NCI-H2107 (cell line): Measurements from ENCODE around the gene SPTBN5.

ENCODE experiments used
- DNase-seq: peaks from one replicate; lab custom pipeline; 2025; lab: John Stamatoyannopoulos, UW

The SPTBN5 gene

DNA sequence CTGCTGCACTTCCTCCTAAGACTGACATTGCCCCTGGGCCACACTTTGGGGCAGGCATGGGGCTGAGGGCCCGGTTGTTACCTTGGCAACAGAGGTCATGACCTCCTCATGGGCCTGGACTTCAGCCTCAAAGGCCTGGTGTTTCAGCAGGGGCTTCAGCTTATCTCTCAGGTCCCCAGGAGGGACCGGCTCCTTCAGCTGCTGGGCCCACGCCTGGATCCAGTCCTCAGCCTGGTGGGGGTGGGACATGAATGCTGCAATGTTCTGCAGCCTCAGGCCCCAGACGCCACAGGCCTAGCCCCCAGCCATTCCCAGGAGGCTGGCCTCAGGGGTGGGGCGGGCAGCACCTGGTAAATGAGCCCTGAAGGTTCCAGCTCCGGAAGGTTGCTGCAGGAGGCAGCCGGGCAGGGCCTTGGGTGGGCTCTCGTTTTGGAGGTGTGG lies 27.6 kb downstream of the SPTBN5 start:
- DNase-seq = no peak

- no peak for DNase-seq
These were observed 28.3 kb downstream of the SPTBN5 start for GRCh38 chr15:41865490-41866055.

- DNase-seq = no peak
These were observed 31.2 kb downstream of the SPTBN5 start for GRCh38 chr15:41862515-41863116.

GRCh38 chr15:41861736-41862356 lies 32.0 kb downstream of the SPTBN5 start:
- DNase-seq = no peak

- no peak for DNase-seq
These were observed 33.6 kb downstream of the SPTBN5 start for GRCh38 chr15:41860049-41860828.

DNA sequence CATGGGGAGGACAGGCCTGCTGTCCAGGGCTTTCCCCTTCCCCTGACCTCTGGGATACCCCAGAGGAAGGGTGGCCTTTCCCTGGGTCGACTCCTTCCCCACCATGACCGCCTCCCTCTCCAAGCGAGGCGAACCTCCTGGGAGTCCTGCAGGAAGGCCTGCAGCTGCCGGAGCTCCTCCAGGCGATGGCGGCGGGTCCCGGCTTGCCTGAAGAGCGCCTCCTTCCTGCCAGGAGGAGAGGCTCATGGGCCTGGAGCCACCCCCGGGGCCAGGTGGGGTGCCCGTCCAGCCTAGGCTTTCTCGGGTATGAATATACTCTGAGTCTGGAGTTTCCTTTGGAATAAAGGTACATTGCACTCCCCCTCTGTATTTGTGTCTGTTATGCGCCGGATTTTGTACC lies 35.1 kb downstream of the SPTBN5 start:
- DNase-seq = no peak

DNA sequence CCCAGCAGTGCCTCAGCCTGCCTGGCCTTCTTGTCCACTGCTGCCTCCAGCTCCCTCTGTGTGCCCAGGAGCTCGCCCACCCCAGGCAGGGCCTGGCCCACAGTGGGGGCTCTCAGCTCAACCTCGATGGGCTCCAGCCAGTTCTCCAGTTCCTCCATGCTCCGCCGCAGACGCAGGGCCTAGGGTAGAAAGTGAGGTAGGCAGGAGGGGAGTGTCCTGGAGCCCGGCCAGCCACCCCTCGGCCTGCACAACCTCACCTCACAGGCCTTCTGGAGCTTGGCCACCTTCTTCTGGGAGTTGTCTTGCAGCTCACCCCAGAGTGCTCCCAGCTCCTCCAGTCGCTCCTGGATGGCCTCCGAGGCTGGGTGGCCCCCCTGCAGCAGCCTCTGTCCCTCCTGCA lies 36.5 kb downstream of the SPTBN5 start:
- no peak for DNase-seq

DNA sequence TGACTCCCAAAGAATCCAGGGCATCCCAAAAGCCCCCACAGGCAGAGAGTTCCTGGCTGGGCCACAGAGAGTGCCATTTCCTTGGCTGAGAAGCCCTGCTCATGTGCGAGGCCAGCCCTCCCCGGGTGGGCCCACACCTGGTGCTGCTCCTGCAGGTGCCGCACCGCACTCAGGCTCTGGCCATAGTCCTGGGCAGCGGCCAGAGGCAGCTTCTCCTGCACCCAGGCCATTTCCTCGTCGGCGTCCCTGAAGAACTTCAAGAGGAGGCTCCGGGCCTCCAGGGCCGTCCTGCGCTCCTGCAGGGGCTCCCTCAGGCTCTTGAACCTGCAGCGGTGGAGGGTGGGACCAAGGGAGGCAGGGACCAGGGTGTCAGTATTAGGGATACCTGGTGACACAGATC lies 37.1 kb downstream of the SPTBN5 start:
- DNase-seq = no peak

DNA sequence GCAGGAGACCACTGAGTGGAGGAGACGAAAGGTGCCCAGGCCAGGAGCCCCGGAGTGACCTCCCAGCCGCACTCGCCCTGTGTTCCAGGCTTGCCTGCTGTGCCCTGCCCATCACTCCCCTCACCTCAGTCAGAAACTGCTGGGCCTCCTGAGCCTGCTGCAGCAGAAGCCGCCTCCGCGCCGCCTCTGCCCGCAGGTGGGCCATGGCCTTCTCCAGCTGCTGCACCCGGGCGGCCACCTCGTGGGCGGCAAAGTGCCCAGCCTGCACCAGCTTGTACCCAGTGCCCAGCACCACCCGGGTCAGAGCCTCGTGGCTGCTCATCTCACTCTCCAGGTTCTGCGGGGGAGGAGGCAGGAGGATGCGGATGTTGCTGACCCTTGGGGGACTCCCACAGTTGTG lies 37.6 kb downstream of the SPTBN5 start:
- DNase-seq = no peak

GRCh38 chr15:41855261-41855961 lies 38.4 kb downstream of the SPTBN5 start:
- DNase-seq = no peak

- no peak for DNase-seq
These were observed 39.4 kb downstream of the SPTBN5 start for GRCh38 chr15:41854443-41854842.

- DNase-seq = no peak
These were observed 40.0 kb downstream of the SPTBN5 start for GRCh38 chr15:41853831-41854230.

GRCh38 chr15:41852736-41853590 lies 40.9 kb downstream of the SPTBN5 start:
- DNase-seq = no peak

DNA sequence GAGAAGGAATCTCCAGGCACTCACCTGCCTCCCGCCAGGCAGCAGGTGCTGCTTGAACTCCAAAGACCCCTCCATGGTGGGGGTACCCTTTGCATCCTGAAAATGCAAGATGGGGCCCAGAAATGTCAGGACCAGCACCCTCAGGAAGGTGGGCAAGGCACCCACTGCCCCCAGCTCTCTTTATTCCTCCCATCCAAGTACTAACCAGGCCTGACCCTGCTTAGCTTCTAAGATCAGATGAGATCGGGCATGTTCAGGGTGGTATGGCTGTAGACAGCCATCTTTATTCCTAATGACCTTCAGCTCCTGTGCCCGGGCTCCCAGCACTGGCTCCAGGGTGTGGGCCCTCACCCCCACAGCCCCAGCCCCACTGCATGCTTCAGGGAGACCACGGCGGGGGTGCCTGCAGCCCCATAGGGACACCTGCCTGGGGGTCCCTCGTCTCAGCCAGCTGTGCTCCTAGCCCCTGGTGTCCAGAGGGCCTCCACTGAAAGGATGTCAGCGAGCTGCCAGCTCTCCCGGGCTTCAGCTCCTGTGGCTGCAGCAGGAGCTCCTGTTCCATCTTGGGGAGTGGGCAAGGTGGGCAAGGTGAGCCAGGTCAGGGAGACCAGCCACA lies 42.0 kb downstream of the SPTBN5 start:
- DNase-seq = no peak

DNA sequence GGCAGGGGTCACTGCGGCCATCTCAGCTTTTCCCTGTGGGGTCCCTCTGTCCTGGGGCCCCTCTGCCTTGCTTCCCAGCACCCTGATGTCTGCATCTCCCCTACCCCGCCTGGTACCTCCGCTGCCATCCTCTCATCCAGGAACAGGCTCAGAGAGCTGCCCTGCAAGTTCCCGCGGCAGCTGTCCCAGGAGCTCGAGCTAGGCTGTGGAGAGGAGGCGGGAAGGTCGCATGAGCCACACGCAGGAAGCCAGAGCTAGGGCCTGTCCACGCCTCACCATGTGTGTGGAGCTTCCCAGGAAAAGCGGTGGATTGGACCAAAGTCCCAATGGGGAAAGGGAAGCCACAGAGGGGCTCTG lies 42.7 kb downstream of the SPTBN5 start:
- DNase-seq = no peak

DNA sequence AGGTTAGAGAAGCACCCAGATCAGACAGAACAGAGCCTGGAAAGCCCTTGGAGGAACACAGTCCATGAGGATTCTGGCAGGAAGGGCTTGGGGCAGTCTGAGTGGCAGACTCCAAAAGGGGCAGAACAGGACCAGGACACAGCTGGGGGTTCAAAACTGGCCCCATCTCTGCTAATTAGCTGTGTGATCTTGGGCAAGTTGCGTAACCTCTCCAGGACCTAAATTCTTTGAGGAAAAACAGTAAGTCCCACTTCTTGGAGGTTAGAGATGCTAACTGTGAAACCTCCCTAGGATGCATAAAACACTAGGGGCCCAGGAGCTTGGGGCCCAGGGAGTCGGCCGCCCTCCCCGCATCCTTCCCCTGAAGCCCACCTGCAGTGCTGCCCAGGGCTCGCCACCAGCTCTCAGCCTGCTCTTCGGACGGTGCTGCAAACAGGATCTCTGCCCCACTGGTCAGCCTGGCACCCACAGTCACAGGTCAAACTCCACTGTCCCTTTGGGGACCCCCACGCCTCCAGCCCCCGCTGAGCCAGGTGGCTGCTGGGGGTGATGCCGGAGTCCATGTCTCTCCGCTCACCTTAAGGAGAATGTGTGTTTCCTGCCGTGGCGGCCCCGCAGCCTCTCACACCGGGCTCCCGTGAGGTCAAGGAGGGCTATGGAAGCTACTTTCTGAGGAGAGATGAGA lies 43.2 kb downstream of the SPTBN5 start:
- DNase-seq = no peak

- no peak for DNase-seq
These were observed 44.0 kb downstream of the SPTBN5 start for GRCh38 chr15:41849861-41850260.

- DNase-seq = no peak
These were observed 44.6 kb downstream of the SPTBN5 start for GRCh38 chr15:41849204-41849603.

GRCh38 chr15:41848631-41849030 lies 45.2 kb downstream of the SPTBN5 start:
- no peak for DNase-seq

DNA sequence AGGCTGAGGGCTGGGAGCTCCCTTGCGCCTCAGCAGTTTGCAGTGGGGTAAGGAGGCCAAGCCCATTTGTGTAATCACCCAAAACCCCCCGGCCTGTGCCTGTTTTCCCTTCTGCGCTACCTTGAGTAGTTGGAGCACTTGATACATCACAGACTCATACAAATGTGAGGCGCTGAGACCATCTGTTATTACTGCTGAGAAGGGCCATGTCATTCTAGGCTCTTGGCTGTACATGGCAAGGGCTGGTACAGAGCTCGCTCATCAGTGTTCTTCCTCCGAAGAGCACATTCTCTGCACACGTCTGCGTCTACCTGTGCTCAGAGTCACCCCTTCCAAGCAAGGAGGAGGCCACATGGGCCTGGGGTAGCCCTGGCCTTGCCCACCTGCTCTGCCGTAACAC lies 45.9 kb downstream of the SPTBN5 start:
- no peak for DNase-seq
